ENCODE results near the gene LRP2.

LRP2 gene

GRCh38 chr2:169089182-169089581, 273.2 kb downstream of the LRP2 start:
- Histone ChIP-seq H3K4me3 (ENCODE audit: low read depth, low read length) (no peak overlapping the region), H3K4me1 (ENCODE audit: control insufficient read depth, insufficient read depth, low read length) (no peaks in the 10 kb centered on the region), H3K36me3 (ENCODE audit: control insufficient read depth in 2 of 2, insufficient read depth in 1 of 2, low read length in 2 of 2) (no peaks in the 10 kb centered on the region), H3K27ac (ENCODE audit: extremely low read depth, low read depth, low read length) (no peak overlapping the region), H3K9me3 (ENCODE audit: control insufficient read depth, insufficient read depth, low read depth, low read length) (no peaks in the 10 kb centered on the region)
- CTCF ChIA-PET = interaction anchor here (0.5 to 1.7 kb wide), 2 partner anchors 20 to 141 kb away, joined by 3 to 4 read pairs; no protein-coding TSS in a partner anchor
- TF ChIP-seq ZNF792 (tag by site-specific recombination; IDR thresholded peaks at IDR 0.05) (no peak), KLF9 (tag by site-specific recombination; IDR thresholded peaks at IDR 0.05; ENCODE audit: low read depth) (no peak), ZFP3 (tag by site-specific recombination; IDR thresholded peaks at IDR 0.05; ENCODE audit: low read depth) (no peak), ZNF214 (tag by site-specific recombination; IDR thresholded peaks at IDR 0.05; ENCODE audit: borderline replicate concordance) (no peak), ZNF561 (tag by site-specific recombination; IDR thresholded peaks at IDR 0.05; ENCODE audit: borderline replicate concordance) (no peak), ZNF292 (tag by site-specific recombination; IDR thresholded peaks at IDR 0.05; ENCODE audit: borderline replicate concordance, low read depth) (no peak), ZBTB1 (tag by site-specific recombination; IDR thresholded peaks at IDR 0.05) (no peak), ZNF513 (tag by site-specific recombination; IDR thresholded peaks at IDR 0.05) (no peak), ZBTB20 (tag by site-specific recombination; IDR thresholded peaks at IDR 0.05) (no peak), ZNF529 (tag by site-specific recombination; IDR thresholded peaks at IDR 0.05; ENCODE audit: insufficient replicate concordance) (no peak), ZNF24 (tag by site-specific recombination; IDR thresholded peaks at IDR 0.05) (no peak), BCL11A (tag by site-specific recombination; IDR thresholded peaks at IDR 0.05; ENCODE audit: low read depth) (no peak), ZNF692 (tag by site-specific recombination; IDR thresholded peaks at IDR 0.05) (no peak), ZNF324 (tag by site-specific recombination; IDR thresholded peaks at IDR 0.05) (no peak), SALL2 (tag by site-specific recombination; IDR thresholded peaks at IDR 0.05; ENCODE audit: borderline replicate concordance) (no peak)
- POLR2A ChIA-PET = no interaction called here

- no peak for TF ChIP-seq ZNF394 (tag by site-specific recombination; IDR thresholded peaks at IDR 0.05; ENCODE audit: borderline replicate concordance)
- H3K9me3 ChIP-seq (ENCODE audit: control insufficient read depth, insufficient read depth, low read depth, low read length) = no peaks in the 10 kb centered on the region
- no peaks in the 10 kb centered on the region for H3K36me3 ChIP-seq (ENCODE audit: control insufficient read depth in 2 of 2, insufficient read depth in 1 of 2, low read length in 2 of 2)
- ChIA-PET CTCF (no interaction called here), POLR2A (no interaction called here)
- no peaks in the 10 kb centered on the region for H3K4me1 ChIP-seq (ENCODE audit: control insufficient read depth, insufficient read depth, low read length)
- H3K27ac ChIP-seq (ENCODE audit: extremely low read depth, low read depth, low read length) = no peak overlapping the region
- H3K4me3 ChIP-seq (ENCODE audit: low read depth, low read length) = no peak overlapping the region
These were observed 274.5 kb downstream of the LRP2 start for GRCh38 chr2:169087757-169088379.

GRCh38 chr2:169086893-169087467, 275.4 kb downstream of the LRP2 start:
- Histone ChIP-seq H3K27ac (ENCODE audit: extremely low read depth, low read depth, low read length) (no peak overlapping the region), H3K9me3 (ENCODE audit: control insufficient read depth, insufficient read depth, low read depth, low read length) (no peaks in the 10 kb centered on the region), H3K4me3 (ENCODE audit: low read depth, low read length) (no peak overlapping the region), H3K4me1 (ENCODE audit: control insufficient read depth, insufficient read depth, low read length) (no peaks in the 10 kb centered on the region), H3K36me3 (ENCODE audit: control insufficient read depth in 2 of 2, insufficient read depth in 1 of 2, low read length in 2 of 2) (no peaks in the 10 kb centered on the region)
- ChIA-PET CTCF (no interaction called here), POLR2A (no interaction called here)
- no peak for TF ChIP-seq ZNF121 (tag by site-specific recombination; IDR thresholded peaks at IDR 0.05)
- TF ChIP-seq KLF17 (tag by site-specific recombination; IDR thresholded peaks at IDR 0.05) = no peak
- TF ChIP-seq ZFHX2 (tag by site-specific recombination; conservative IDR thresholded peaks at IDR 0.05) = no peak
- no peak for TF ChIP-seq ZNF670 (tag by site-specific recombination; IDR thresholded peaks at IDR 0.05; ENCODE audit: low read depth)
- no peak for TF ChIP-seq ZFP3 (tag by site-specific recombination; IDR thresholded peaks at IDR 0.05; ENCODE audit: low read depth)
- TF ChIP-seq SP2 (tag by site-specific recombination; IDR thresholded peaks at IDR 0.05) = no peak
- TF ChIP-seq ZNF362 (tag by site-specific recombination; IDR thresholded peaks at IDR 0.05) = no peak
- TF ChIP-seq ZBTB1 (tag by site-specific recombination; IDR thresholded peaks at IDR 0.05) = no peak
- no peak for TF ChIP-seq ZNF510 (tag by site-specific recombination; IDR thresholded peaks at IDR 0.05; ENCODE audit: insufficient replicate concordance)
- no peak for TF ChIP-seq ZNF114 (tag by site-specific recombination; IDR thresholded peaks at IDR 0.05)
- no peak for TF ChIP-seq ZNF48 (tag by site-specific recombination; IDR thresholded peaks at IDR 0.05)
- no peak for TF ChIP-seq PRDM1 (tag by site-specific recombination; IDR thresholded peaks at IDR 0.05)

Data from HEK293 (cell line).